ENCODE measurements around the gene ENTREP1. TPM values are rescaled to one million over a fixed set of nuclear protein-coding genes. Genes with fewer than 3 reads are reported as not detected.

Gene ENTREP1
- total RNA-seq, 1 experiment from 2014 or later: 0.35 TPM

DNA sequence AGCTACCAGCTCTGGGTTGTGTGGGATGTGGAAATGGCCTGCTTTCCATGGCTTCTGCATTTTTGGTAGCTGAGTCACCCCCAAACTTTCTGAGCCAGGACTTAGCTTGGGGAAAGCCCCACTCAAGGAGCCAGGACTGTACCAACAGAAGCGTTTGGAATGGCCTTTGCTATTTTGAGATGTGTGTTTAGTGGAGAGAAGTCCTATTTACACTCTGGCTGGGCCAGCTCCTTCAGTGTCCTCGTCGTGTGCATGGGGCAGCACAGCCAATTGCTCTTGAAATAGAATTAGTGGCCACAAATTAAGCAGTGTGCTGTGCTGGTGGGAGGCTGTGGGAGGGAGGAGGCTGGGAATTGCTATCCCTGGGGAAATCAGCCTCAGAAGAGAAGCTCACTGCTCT lies 51.6 kb downstream of the ENTREP1 start:
- no peaks in the 10 kb centered on the region for H4K20me1 ChIP-seq (ENCODE audit: insufficient read depth)
- H3K4me1 ChIP-seq (replicated peaks; ENCODE audit: insufficient read depth): peaks cover 32% of the 10 kb centered on the region
- peak; percentile 47 to 60 for DNase-seq
- H3K4me2 ChIP-seq: no peak overlapping the region
- peaks cover 17% of the 10 kb centered on the region for H3F3A ChIP-seq (ENCODE audit: insufficient read depth, low read depth)
- H3K36me3 ChIP-seq (ENCODE audit: low read depth): no peaks in the 10 kb centered on the region
- no peaks in the 10 kb centered on the region for H3K9me3 ChIP-seq (ENCODE audit: insufficient read depth, low read depth)
- no peaks in the 10 kb centered on the region for H3K27me3 ChIP-seq (ENCODE audit: insufficient read depth, low read depth)
- no peaks in the 10 kb centered on the region for H3K79me2 ChIP-seq (ENCODE audit: low read depth)
- no peak for TF ChIP-seq EZH2 (IDR thresholded peaks at IDR 0.05; ENCODE audit: low read depth)
- TF ChIP-seq, protein P1, sequence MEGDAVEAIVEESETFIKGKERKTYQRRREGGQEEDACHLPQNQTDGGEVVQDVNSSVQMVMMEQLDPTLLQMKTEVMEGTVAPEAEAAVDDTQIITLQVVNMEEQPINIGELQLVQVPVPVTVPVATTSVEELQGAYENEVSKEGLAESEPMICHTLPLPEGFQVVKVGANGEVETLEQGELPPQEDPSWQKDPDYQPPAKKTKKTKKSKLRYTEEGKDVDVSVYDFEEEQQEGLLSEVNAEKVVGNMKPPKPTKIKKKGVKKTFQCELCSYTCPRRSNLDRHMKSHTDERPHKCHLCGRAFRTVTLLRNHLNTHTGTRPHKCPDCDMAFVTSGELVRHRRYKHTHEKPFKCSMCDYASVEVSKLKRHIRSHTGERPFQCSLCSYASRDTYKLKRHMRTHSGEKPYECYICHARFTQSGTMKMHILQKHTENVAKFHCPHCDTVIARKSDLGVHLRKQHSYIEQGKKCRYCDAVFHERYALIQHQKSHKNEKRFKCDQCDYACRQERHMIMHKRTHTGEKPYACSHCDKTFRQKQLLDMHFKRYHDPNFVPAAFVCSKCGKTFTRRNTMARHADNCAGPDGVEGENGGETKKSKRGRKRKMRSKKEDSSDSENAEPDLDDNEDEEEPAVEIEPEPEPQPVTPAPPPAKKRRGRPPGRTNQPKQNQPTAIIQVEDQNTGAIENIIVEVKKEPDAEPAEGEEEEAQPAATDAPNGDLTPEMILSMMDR (conservative IDR thresholded peaks at IDR 0.05): no peak
- no peak overlapping the region for H3K4me3 ChIP-seq
- BruUV-seq (replicated peaks): no TSS peak
- ChIA-PET CTCF (no interaction called here), POLR2A (ENCODE audit: unreplicated experiment) (interaction anchor here (0.6 kb wide), 2 partner anchors 9 to 48 kb away, joined by 4 to 8 read pairs; no protein-coding TSS in a partner anchor)
- no peak overlapping the region for H2AFZ ChIP-seq
- intact Hi-C loops (cut with micrococcal nuclease; ENCODE audit: unreplicated experiment): no loop called here
- no peaks in the 10 kb centered on the region for H3K9me2 ChIP-seq (ENCODE audit: insufficient read depth)
- H3K27ac ChIP-seq: no peak overlapping the region

DNA sequence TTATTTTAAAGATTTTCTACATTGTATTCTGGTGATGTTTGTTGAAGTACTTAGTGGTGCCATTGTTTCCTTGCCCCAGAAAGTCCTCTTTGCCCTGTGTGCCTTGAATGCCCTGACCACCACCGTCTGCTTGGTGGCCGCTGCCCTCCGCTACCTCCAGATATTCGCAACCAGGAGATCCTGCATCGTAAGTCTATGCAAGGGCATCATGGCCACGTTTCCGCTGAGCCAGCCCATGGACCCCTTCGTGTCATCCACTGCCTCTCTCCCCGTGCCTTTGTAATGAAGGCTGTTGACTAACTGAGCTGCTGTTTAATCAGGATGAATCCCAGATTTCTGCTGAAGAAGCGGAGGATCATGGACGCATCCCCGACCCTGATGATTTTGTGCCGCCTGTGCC lies 52.3 kb downstream of the ENTREP1 start:
- CTCF ChIA-PET: no interaction called here
- Histone ChIP-seq H3F3A (ENCODE audit: insufficient read depth, low read depth) (peaks cover 17% of the 10 kb centered on the region), H3K79me2 (ENCODE audit: low read depth) (no peaks in the 10 kb centered on the region), H3K27ac (no peak overlapping the region), H2AFZ (no peak overlapping the region), H3K9me3 (ENCODE audit: insufficient read depth, low read depth) (no peaks in the 10 kb centered on the region), H3K36me3 (ENCODE audit: low read depth) (no peaks in the 10 kb centered on the region), H3K4me2 (no peak overlapping the region), H3K4me3 (no peak overlapping the region), H3K9me2 (ENCODE audit: insufficient read depth) (no peaks in the 10 kb centered on the region), H3K4me1 (replicated peaks; ENCODE audit: insufficient read depth) (peaks cover 32% of the 10 kb centered on the region), H3K27me3 (ENCODE audit: insufficient read depth, low read depth) (no peaks in the 10 kb centered on the region), H4K20me1 (ENCODE audit: insufficient read depth) (no peaks in the 10 kb centered on the region)
- POLR2A ChIA-PET (ENCODE audit: unreplicated experiment): interaction anchor here (0.6 kb wide), 1 partner anchor 9 kb away, joined by 4 read pairs; no protein-coding TSS in a partner anchor
- DNase-seq: no peak
- intact Hi-C loops (cut with micrococcal nuclease; ENCODE audit: unreplicated experiment): no loop called here
- no peak for TF ChIP-seq EZH2 (IDR thresholded peaks at IDR 0.05; ENCODE audit: low read depth)
- TF ChIP-seq, protein P1 (conservative IDR thresholded peaks at IDR 0.05): no peak
- BruUV-seq (replicated peaks): no TSS peak

DNA sequence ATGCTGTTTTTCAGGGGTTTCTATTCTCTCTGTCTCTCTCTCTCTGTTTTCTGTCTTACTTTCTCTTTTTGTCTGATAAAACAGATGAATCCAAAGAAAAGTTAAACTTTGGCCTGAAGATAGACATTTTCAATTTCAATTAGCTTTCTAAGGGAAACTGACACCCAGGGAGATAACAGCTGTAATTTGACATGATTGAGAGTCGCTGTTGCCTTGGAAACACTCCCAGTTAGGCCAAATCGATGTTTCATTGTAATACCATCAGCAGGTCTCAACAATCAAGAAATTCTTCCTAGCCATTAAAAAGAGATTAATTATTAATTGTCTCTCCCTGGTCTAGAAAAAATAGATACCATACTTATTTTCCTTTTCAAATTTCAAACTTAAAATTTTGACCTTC lies 53.0 kb downstream of the ENTREP1 start:
- ChIA-PET POLR2A (ENCODE audit: unreplicated experiment) (no interaction called here), CTCF (no interaction called here)
- Histone ChIP-seq H3K4me1 (replicated peaks; ENCODE audit: insufficient read depth) (peaks cover 32% of the 10 kb centered on the region), H3K36me3 (ENCODE audit: low read depth) (no peaks in the 10 kb centered on the region), H3K9me3 (ENCODE audit: insufficient read depth, low read depth) (no peaks in the 10 kb centered on the region), H3K79me2 (ENCODE audit: low read depth) (no peaks in the 10 kb centered on the region), H3F3A (ENCODE audit: insufficient read depth, low read depth) (peaks cover 17% of the 10 kb centered on the region), H3K4me3 (no peak overlapping the region), H3K9me2 (ENCODE audit: insufficient read depth) (no peaks in the 10 kb centered on the region), H4K20me1 (ENCODE audit: insufficient read depth) (no peaks in the 10 kb centered on the region), H2AFZ (no peak overlapping the region), H3K27me3 (ENCODE audit: insufficient read depth, low read depth) (no peaks in the 10 kb centered on the region), H3K4me2 (no peak overlapping the region), H3K27ac (no peak overlapping the region)
- BruUV-seq (replicated peaks): no TSS peak
- intact Hi-C loops (cut with micrococcal nuclease; ENCODE audit: unreplicated experiment): loop anchor here (2.0 kb wide), 1 partner anchor 53 kb away; the partner anchor contains the start of gene ENTREP1
- no peak for DNase-seq
- TF ChIP-seq, protein P1 (conservative IDR thresholded peaks at IDR 0.05): no peak
- TF ChIP-seq EZH2 (IDR thresholded peaks at IDR 0.05; ENCODE audit: low read depth): no peak
